ENCODE results near the gene SERPINB10. TPM values are rescaled to one million over a fixed set of nuclear protein-coding genes. Genes with fewer than 3 reads are reported as not detected.

SERPINB10 gene
- total and polyA plus RNA-seq, 2 experiments from 2014 or later, result not detected

GRCh38 chr18:63964908-63965307 is 57.1 kb downstream of the SERPINB10 start:
- H3K4me3 ChIP-seq, result no peak overlapping the region
- H3K9ac ChIP-seq, result no peak overlapping the region
- H3F3A ChIP-seq (ENCODE audit: insufficient read depth), result peaks cover 18% of the 10 kb centered on the region
- H4K20me1 ChIP-seq (ENCODE audit: insufficient read depth), result no peaks in the 10 kb centered on the region
- peaks cover 23% of the 10 kb centered on the region for H3K4me1 ChIP-seq (ENCODE audit: insufficient read depth)
- no peak overlapping the region for H3K27ac ChIP-seq
- no peak overlapping the region for H3K4me2 ChIP-seq (ENCODE audit: unreplicated experiment)
- no peaks in the 10 kb centered on the region for H3K27me3 ChIP-seq (replicated peaks; ENCODE audit: insufficient read depth)
- H3K9me3 ChIP-seq (ENCODE audit: low read depth), result no peaks in the 10 kb centered on the region
- in situ Hi-C loops (cut with MboI), result no loop called here
- DNase-seq, result peak; percentile 12
- TF ChIP-seq EZH2phosphoT487 (IDR thresholded peaks at IDR 0.05; ENCODE audit: insufficient read depth, low read depth) (no peak), EZH2 (IDR thresholded peaks at IDR 0.05; ENCODE audit: insufficient read depth, poor library complexity, severe bottlenecking) (no peak)
- no peaks in the 10 kb centered on the region for H3K9me2 ChIP-seq (ENCODE audit: insufficient read depth)
- no peak overlapping the region for H2AFZ ChIP-seq
- no peaks in the 10 kb centered on the region for H3K79me2 ChIP-seq (ENCODE audit: insufficient read depth)
- no peaks in the 10 kb centered on the region for H3K36me3 ChIP-seq (ENCODE audit: low read depth)

DNA sequence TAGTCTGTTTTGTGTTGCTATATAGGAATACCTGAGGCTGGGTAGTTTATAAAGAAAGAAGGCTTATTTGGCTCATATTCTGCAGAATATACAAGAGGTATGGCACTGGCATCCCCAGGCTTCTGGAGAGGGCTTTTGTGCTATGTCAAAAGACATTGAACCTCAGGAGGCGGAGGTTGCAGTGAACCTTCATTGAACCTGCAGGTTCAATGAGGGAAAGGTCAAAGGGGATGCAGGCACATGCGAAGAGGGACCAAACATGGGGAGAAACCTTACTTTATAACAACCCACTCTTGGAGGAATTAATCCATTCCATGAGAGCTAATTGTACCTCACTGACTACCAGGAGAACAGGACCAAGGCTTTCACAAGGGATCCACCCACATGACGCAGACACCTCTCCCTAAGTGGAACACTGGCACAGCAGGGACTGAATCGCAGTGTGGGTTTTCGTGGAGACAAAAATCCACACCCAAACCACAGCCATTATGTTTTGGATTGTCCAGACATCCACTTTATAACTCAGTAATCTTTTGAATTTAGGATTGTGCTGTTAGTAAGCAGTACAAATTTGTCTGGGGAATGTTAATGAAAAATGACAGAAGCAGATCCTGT is 58.1 kb downstream of the SERPINB10 start:
- H3K4me1 ChIP-seq (ENCODE audit: insufficient read depth), result peaks cover 23% of the 10 kb centered on the region
- no peak overlapping the region; the same call in 1 of the 2 replicates for H2AFZ ChIP-seq
- peaks cover 20% of the 10 kb centered on the region for H3F3A ChIP-seq (ENCODE audit: insufficient read depth)
- H4K20me1 ChIP-seq (ENCODE audit: insufficient read depth), result no peaks in the 10 kb centered on the region
- no peak overlapping the region for H3K4me3 ChIP-seq
- no peaks in the 10 kb centered on the region for H3K36me3 ChIP-seq (ENCODE audit: low read depth)
- H3K4me2 ChIP-seq (ENCODE audit: unreplicated experiment), result peak overlapping the region; percentile 36
- TF ChIP-seq EZH2phosphoT487 (IDR thresholded peaks at IDR 0.05; ENCODE audit: insufficient read depth, low read depth) (no peak), EZH2 (IDR thresholded peaks at IDR 0.05; ENCODE audit: insufficient read depth, poor library complexity, severe bottlenecking) (no peak)
- in situ Hi-C loops (cut with MboI), result no loop called here
- DNase-seq, result peak; percentile 86
- H3K27me3 ChIP-seq (replicated peaks; ENCODE audit: insufficient read depth), result no peaks in the 10 kb centered on the region
- peak overlapping the region; percentile 67 for H3K27ac ChIP-seq
- H3K9ac ChIP-seq, result peak overlapping the region; percentile 21; the same call in 1 of the 2 replicates
- H3K9me2 ChIP-seq (ENCODE audit: insufficient read depth), result no peaks in the 10 kb centered on the region
- no peaks in the 10 kb centered on the region for H3K9me3 ChIP-seq (ENCODE audit: low read depth)
- H3K79me2 ChIP-seq (ENCODE audit: insufficient read depth), result no peaks in the 10 kb centered on the region; the same call in 1 of the 2 replicates
- WGBS, 2 experiments (ENCODE audit: low coverage in 1 of 2, low lambda C conversion rate in 2 of 2, missing lambda C conversion rate in 2 of 2), result 62 to 71% methylated on average over 5 of the region's 5 CpGs

GRCh38 chr18:63969942-63970808 is 62.4 kb downstream of the SERPINB10 start, which contains the start of gene SERPINB8:
Gene SERPINB8, plus strand, starts transcription at chr18:63970081. Its CDS starts 8,228 bp downstream, at chr18:63978309.
- Histone ChIP-seq H3F3A (ENCODE audit: insufficient read depth) (peaks cover 31% of the 10 kb centered on the region), H4K20me1 (ENCODE audit: insufficient read depth) (no peaks in the 10 kb centered on the region), H3K9me3 (ENCODE audit: low read depth) (no peaks in the 10 kb centered on the region), H3K9me2 (ENCODE audit: insufficient read depth) (no peaks in the 10 kb centered on the region), H3K4me2 (ENCODE audit: unreplicated experiment) (peak within 1 kb of the TSS; percentile 84), H2AFZ (peak within 1 kb of the TSS; percentile 79), H3K9ac (peak within 1 kb of the TSS; percentile 90), H3K27me3 (replicated peaks; ENCODE audit: insufficient read depth) (no peaks in the 10 kb centered on the region), H3K36me3 (ENCODE audit: low read depth) (no peaks in the 10 kb centered on the region), H3K4me1 (ENCODE audit: insufficient read depth) (peaks cover 33% of the 10 kb centered on the region), H3K4me3 (peak within 1 kb of the TSS; percentile 82), H3K27ac (peak within 1 kb of the TSS; percentile 92), H3K79me2 (ENCODE audit: insufficient read depth) (peaks cover 40% of the 10 kb centered on the region)
- WGBS, 2 experiments (ENCODE audit: low coverage in 1 of 2, low lambda C conversion rate in 2 of 2, missing lambda C conversion rate in 2 of 2), result 1 to 3% methylated on average over 26 to 62 of the region's 62 CpGs
- TF ChIP-seq EZH2phosphoT487 (IDR thresholded peaks at IDR 0.05; ENCODE audit: insufficient read depth, low read depth) (no peak), EZH2 (IDR thresholded peaks at IDR 0.05; ENCODE audit: insufficient read depth, poor library complexity, severe bottlenecking) (no peak)
- peak; percentile 98 for DNase-seq
- in situ Hi-C loops (cut with MboI), result no loop called here

DNA sequence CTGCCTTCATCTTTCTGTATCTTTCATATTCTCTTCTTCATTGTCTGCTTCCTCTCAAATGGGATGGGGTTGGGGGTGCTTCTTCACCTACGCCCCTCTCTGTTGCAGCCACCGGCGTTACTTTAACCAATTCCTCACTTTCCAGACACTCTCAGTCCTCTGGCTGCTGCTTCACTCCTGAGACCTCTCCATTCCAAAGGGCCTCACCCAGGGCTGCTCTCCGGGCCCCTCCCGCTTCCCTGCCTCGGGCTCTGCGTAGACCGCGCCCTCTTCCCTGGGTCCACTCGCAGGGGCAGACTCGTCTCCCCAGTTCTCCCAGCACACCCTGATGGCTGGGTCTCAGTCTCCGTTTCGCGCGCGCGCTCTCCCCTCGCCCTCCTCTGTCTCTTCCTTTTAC is 63.0 kb downstream of the SERPINB10 start:
- peaks cover 47% of the 10 kb centered on the region for H3K79me2 ChIP-seq (ENCODE audit: insufficient read depth)
- H2AFZ ChIP-seq, result peak overlapping the region; percentile 79
- no peaks in the 10 kb centered on the region for H4K20me1 ChIP-seq (ENCODE audit: insufficient read depth)
- peak overlapping the region; percentile 90 for H3K9ac ChIP-seq
- no peaks in the 10 kb centered on the region for H3K27me3 ChIP-seq (replicated peaks; ENCODE audit: insufficient read depth)
- H3K4me3 ChIP-seq, result peak overlapping the region; percentile 82
- no peaks in the 10 kb centered on the region for H3K36me3 ChIP-seq (ENCODE audit: low read depth)
- 21 to 22% methylated on average over 18 of the region's 18 CpGs for whole genome bisulfite sequencing, 2 experiments (ENCODE audit: low coverage in 1 of 2, low lambda C conversion rate in 2 of 2, missing lambda C conversion rate in 2 of 2)
- peak overlapping the region; percentile 92 for H3K27ac ChIP-seq
- H3K9me3 ChIP-seq (ENCODE audit: low read depth), result no peaks in the 10 kb centered on the region
- peaks cover 31% of the 10 kb centered on the region for H3F3A ChIP-seq (ENCODE audit: insufficient read depth)
- peak; percentile 77 for DNase-seq
- H3K4me1 ChIP-seq (ENCODE audit: insufficient read depth), result peaks cover 29% of the 10 kb centered on the region
- H3K9me2 ChIP-seq (ENCODE audit: insufficient read depth), result no peaks in the 10 kb centered on the region
- peak overlapping the region; percentile 84 for H3K4me2 ChIP-seq (ENCODE audit: unreplicated experiment)
- no peak for TF ChIP-seq EZH2phosphoT487 (IDR thresholded peaks at IDR 0.05; ENCODE audit: insufficient read depth, low read depth)
- no peak for TF ChIP-seq EZH2 (IDR thresholded peaks at IDR 0.05; ENCODE audit: insufficient read depth, poor library complexity, severe bottlenecking)
- in situ Hi-C loops (cut with MboI), result no loop called here

All from GM23248 (cell line).